BE2C (cell line): ENCODE measurements around the gene NKX3-2.

Experiments used
- DNase-seq: peaks from one replicate; pipeline ENCODE4 v3.0.0-alpha.2; 2020
- H3K27me3 ChIP-seq: fragments of 250-450 bp; sonication (Bioruptor Pico); 2 replicates; pipeline ENCODE4 v1.5.1; 2020; ENCODE audit warnings: mild to moderate bottlenecking
- H3K36me3 ChIP-seq: fragments of 250-450 bp; sonication (Bioruptor Pico); 2 replicates; pipeline ENCODE4 v1.5.1; 2020; ENCODE audit warnings: mild to moderate bottlenecking
- H3K4me1 ChIP-seq: fragments of 250-450 bp; sonication (Bioruptor Pico); 2 replicates; pipeline ENCODE4 v1.5.1; 2020
- H3K4me3 ChIP-seq: 2 replicates; pipeline ENCODE4 v1.5.1; 2011; ENCODE audit warnings: low read depth, low read length
- H3K9me3 ChIP-seq: fragments of 250-450 bp; sonication (Bioruptor Pico); 2 replicates; pipeline ENCODE4 v1.5.1; 2020
- CTCF ChIP-seq: IDR thresholded peaks from 2 replicates; pipeline ENCODE4 v1.5.1; 2012; ENCODE audit warnings: mild to moderate bottlenecking, low read depth, low read length

NKX3-2 gene

GRCh38 chr4:13526658-13527057 lies 17.6 kb downstream of the NKX3-2 start:
- Histone ChIP-seq H3K9me3 (no peaks in the 10 kb centered on the region), H3K4me3 (no peak overlapping the region), H3K27me3 (peaks cover 95% of the 10 kb centered on the region), H3K4me1 (no peaks in the 10 kb centered on the region), H3K36me3 (no peaks in the 10 kb centered on the region)
- no peak for TF ChIP-seq CTCF
- no peak for DNase-seq

- Histone ChIP-seq H3K9me3 (no peaks in the 10 kb centered on the region), H3K27me3 (peaks cover 95% of the 10 kb centered on the region), H3K4me3 (no peak overlapping the region), H3K36me3 (no peaks in the 10 kb centered on the region), H3K4me1 (no peaks in the 10 kb centered on the region)
- no peak for DNase-seq
- no peak for TF ChIP-seq CTCF
Observed at GRCh38 chr4:13525606-13526281, 18.6 kb downstream of the NKX3-2 start.

GRCh38 chr4:13524504-13525243 lies 19.6 kb downstream of the NKX3-2 start:
- H3K9me3 ChIP-seq: no peaks in the 10 kb centered on the region
- no peak overlapping the region for H3K4me3 ChIP-seq
- no peak for DNase-seq
- no peaks in the 10 kb centered on the region for H3K4me1 ChIP-seq
- H3K36me3 ChIP-seq: no peaks in the 10 kb centered on the region
- TF ChIP-seq CTCF: no peak
- peaks cover 94% of the 10 kb centered on the region for H3K27me3 ChIP-seq

GRCh38 chr4:13523591-13524503 lies 20.5 kb downstream of the NKX3-2 start:
- H3K4me3 ChIP-seq: no peak overlapping the region
- DNase-seq: no peak
- peaks cover 94% of the 10 kb centered on the region for H3K27me3 ChIP-seq
- no peaks in the 10 kb centered on the region for H3K4me1 ChIP-seq
- H3K36me3 ChIP-seq: no peaks in the 10 kb centered on the region
- H3K9me3 ChIP-seq: no peaks in the 10 kb centered on the region
- TF ChIP-seq CTCF: no peak

- Histone ChIP-seq H3K36me3 (no peaks in the 10 kb centered on the region), H3K27me3 (peaks cover 94% of the 10 kb centered on the region), H3K4me3 (no peak overlapping the region), H3K4me1 (no peaks in the 10 kb centered on the region), H3K9me3 (no peaks in the 10 kb centered on the region)
- DNase-seq: no peak
- no peak for TF ChIP-seq CTCF
Observed at GRCh38 chr4:13523105-13523477, 21.2 kb downstream of the NKX3-2 start.
